OCI-LY7 (cell line): ENCODE data around the gene CUX1. TPM values are rescaled to one million over a fixed set of nuclear protein-coding genes. Genes with fewer than 3 reads are reported as not detected.

ENCODE experiments used
- BruUV-seq: library from RNA; stranded (reverse); fragments of 400-500 nt; replicated peaks from 2 replicates; lab custom pipeline; 2021; lab: Mats Ljungman, UMichigan
- CTCF ChIA-PET: fragments of 300-600 bp; sonication (Branson Sonifier 250); formaldehyde crosslinking; loops from one replicate; lab custom pipeline; 2022; ENCODE audit warnings: antibody characterized with exemption; ENCODE audit not compliant: unreplicated experiment; lab: Charles Lee
- POLR2A ChIA-PET: fragments of 300-600 bp; sonication (Branson Sonifier 250); formaldehyde crosslinking; loops from one replicate; lab custom pipeline; 2022; ENCODE audit warnings: antibody characterized with exemption; lab: Charles Lee
- DNase-seq: peaks from one replicate; pipeline ENCODE4 v3.0.0-alpha.2; 2015; ENCODE audit warnings: low spot score
- H2AFZ ChIP-seq: fragments of 200-600 bp; sonication (generic), shearing (Covaris generic); 2 replicates; pipeline ENCODE4 v1.6.1; 2014; ENCODE audit warnings: mild to moderate bottlenecking, antibody characterized with exemption, low read length, moderate library complexity
- H3K27ac ChIP-seq: fragments of 200-600 bp; sonication (generic); 2 replicates; pipeline ENCODE4 v1.5.1; 2014; ENCODE audit warnings: mixed run types, low read depth, mild to moderate bottlenecking, moderate library complexity, low read length, inconsistent platforms; ENCODE audit not compliant: poor library complexity, severe bottlenecking
- H3K36me3 ChIP-seq: fragments of 200-600 bp; sonication (generic); 2 replicates; pipeline ENCODE4 v1.6.1; 2014; ENCODE audit warnings: mild to moderate bottlenecking, antibody characterized with exemption, low read length, moderate library complexity, mixed read lengths; ENCODE audit not compliant: insufficient read depth
- H3K4me1 ChIP-seq: fragments of 200-600 bp; sonication (generic); 2 replicates; pipeline ENCODE4 v1.5.1; 2014; ENCODE audit warnings: mild to moderate bottlenecking, low read length; ENCODE audit not compliant: insufficient read depth, poor library complexity, severe bottlenecking
- H3K4me2 ChIP-seq: fragments of 200-600 bp; sonication (generic); 2 replicates; pipeline ENCODE4 v1.6.1; 2014; ENCODE audit warnings: mild to moderate bottlenecking, low read length
- H3K4me3 ChIP-seq: fragments of 200-600 bp; sonication (generic); 2 replicates; pipeline ENCODE4 v1.5.1; 2014; ENCODE audit warnings: mild to moderate bottlenecking, low read depth, low read length; ENCODE audit not compliant: poor library complexity, severe bottlenecking
- H3K79me2 ChIP-seq: fragments of 200-600 bp; sonication (generic); 2 replicates; pipeline ENCODE4 v1.6.1; 2016; ENCODE audit warnings: low read depth, mild to moderate bottlenecking, low read length, moderate library complexity, mixed read lengths; ENCODE audit not compliant: insufficient read depth
- H3K9me2 ChIP-seq: fragments of 200-600 bp; sonication (generic); 2 replicates; pipeline ENCODE4 v1.6.1; 2016; ENCODE audit warnings: mild to moderate bottlenecking, low read length, mixed read lengths; ENCODE audit not compliant: insufficient read depth
- H3K9me3 ChIP-seq: fragments of 200-600 bp; sonication (generic); 2 replicates; pipeline ENCODE4 v1.6.1; 2014; ENCODE audit warnings: mild to moderate bottlenecking, mixed run types, low read length, mixed read lengths
- H4K20me1 ChIP-seq: fragments of 200-600 bp; sonication (generic); 2 replicates; pipeline ENCODE4 v1.6.1; 2014; ENCODE audit warnings: mild to moderate bottlenecking, antibody characterized with exemption, low read length, moderate library complexity, mixed read lengths; ENCODE audit not compliant: insufficient read depth
- CTCF ChIP-seq: fragments of 200-600 bp; sonication (generic); conservative IDR thresholded peaks from 2 replicates; pipeline ENCODE4 v1.5.1; 2014; ENCODE audit warnings: mild to moderate bottlenecking, antibody characterized with exemption, low read length, moderate library complexity, mixed read lengths
- EZH2phosphoT487 ChIP-seq: fragments of 200-600 bp; sonication (generic); IDR thresholded peaks from 2 replicates; pipeline ENCODE4 v1.6.1; 2018; ENCODE audit warnings: low read depth, borderline replicate concordance, mild to moderate bottlenecking, mixed run types, antibody characterized with exemption, low read length, moderate library complexity, mixed read lengths
- intact Hi-C: fragments of 100-400 bp; cut with micrococcal nuclease; formaldehyde crosslinking; loops from one replicate; pipeline ENCODE4 v1.10.0; 2022; ENCODE audit not compliant: unreplicated experiment
- total RNA-seq, 2 experiments: library from RNA; depleted of rRNA in 1 of 2; stranded (reverse); fragments of >200 nt in 1 of 2; shearing (Covaris generic) in 1 of 2; gene quantifications; 2 replicates each; pipeline ENCODE4 v1.2.3, GENCODE V29; 2014 to 2022

CUX1 gene
- total RNA-seq, 2 experiments from 2014 or later = 143 to 199 TPM

- CTCF ChIA-PET = no interaction called here
- H4K20me1 ChIP-seq = no peaks in the 10 kb centered on the region
- H2AFZ ChIP-seq = no peak overlapping the region
- H3K4me2 ChIP-seq = peak overlapping the region; percentile 86
- peaks cover 91% of the 10 kb centered on the region for H3K79me2 ChIP-seq
- peak overlapping the region; percentile 84 for H3K27ac ChIP-seq
- no peak for DNase-seq
- TF ChIP-seq CTCF (no peak), EZH2phosphoT487 (no peak)
- peaks cover 71% of the 10 kb centered on the region for H3K36me3 ChIP-seq
- no TSS peak for BruUV-seq
- H3K4me1 ChIP-seq = peaks cover 85% of the 10 kb centered on the region
- no peaks in the 10 kb centered on the region for H3K9me2 ChIP-seq
- intact Hi-C loops = loop anchor here (1.0 to 5.0 kb wide), 2 partner anchors 38 to 92 kb away; no protein-coding TSS in a partner anchor
- H3K4me3 ChIP-seq = peak overlapping the region; percentile 15
- POLR2A ChIA-PET = interaction anchor here (0.7 to 0.9 kb wide), 4 partner anchors 20 to 60 kb away, joined by 4 to 5 read pairs (median 4); no protein-coding TSS in a partner anchor
- H3K9me3 ChIP-seq = no peaks in the 10 kb centered on the region
These were observed 212.2 kb downstream of the CUX1 start for GRCh38 chr7:102029616-102030015.

- ChIA-PET POLR2A (interaction anchor here (1.0 kb wide), 1 partner anchor 25 kb away, joined by 3 read pairs; no protein-coding TSS in a partner anchor), CTCF (no interaction called here)
- Histone ChIP-seq H3K9me3 (no peaks in the 10 kb centered on the region), H3K36me3 (peaks cover 70% of the 10 kb centered on the region), H3K79me2 (peaks cover 85% of the 10 kb centered on the region), H3K4me1 (peaks cover 74% of the 10 kb centered on the region), H3K4me3 (peak overlapping the region; percentile 39), H3K9me2 (no peaks in the 10 kb centered on the region), H3K27ac (peak overlapping the region; percentile 84), H4K20me1 (no peaks in the 10 kb centered on the region), H3K4me2 (peak overlapping the region; percentile 86), H2AFZ (no peak overlapping the region)
- no peak for TF ChIP-seq CTCF
- TF ChIP-seq EZH2phosphoT487 = no peak
- intact Hi-C loops = loop anchor here (1.0 to 5.0 kb wide), 2 partner anchors 39 to 93 kb away; no protein-coding TSS in a partner anchor
- BruUV-seq = no TSS peak
- DNase-seq = peak; percentile 91
These were observed 213.3 kb downstream of the CUX1 start for GRCh38 chr7:102030696-102031095.

- CTCF ChIA-PET = no interaction called here
- no peaks in the 10 kb centered on the region for H3K9me3 ChIP-seq
- no peak overlapping the region for H3K27ac ChIP-seq
- POLR2A ChIA-PET = interaction anchor here (1.0 to 1.7 kb wide), 3 partner anchors 9 to 140 kb away, joined by 3 to 6 read pairs (median 3); no protein-coding TSS in a partner anchor
- peaks cover 79% of the 10 kb centered on the region for H3K36me3 ChIP-seq
- no peak overlapping the region for H2AFZ ChIP-seq
- H4K20me1 ChIP-seq = no peaks in the 10 kb centered on the region
- no peak overlapping the region for H3K4me3 ChIP-seq
- intact Hi-C loops = no loop called here
- no TSS peak for BruUV-seq
- TF ChIP-seq CTCF (no peak), EZH2phosphoT487 (no peak)
- no peaks in the 10 kb centered on the region for H3K9me2 ChIP-seq
- H3K4me2 ChIP-seq = no peak overlapping the region
- peaks cover 11% of the 10 kb centered on the region for H3K4me1 ChIP-seq
- peaks cover 65% of the 10 kb centered on the region for H3K79me2 ChIP-seq
- no peak for DNase-seq
These were observed 219.5 kb downstream of the CUX1 start for GRCh38 chr7:102036958-102037357.
